Measurements from ENCODE around the gene HOXB4. TPM values are rescaled to one million over a fixed set of nuclear protein-coding genes. Genes with fewer than 3 reads are reported as not detected.

Gene HOXB4
- polyA plus RNA-seq, 1 donor from 2014 or later = 0.14 TPM

- H3K27me3 Mint-ChIP-seq = peaks cover 80% of the 10 kb centered on the region
- peaks cover 12 to 18% (median 17%) of the 10 kb centered on the region in 3 donors for H3K4me1 Mint-ChIP-seq
- H3K4me3 Mint-ChIP-seq = peak overlapping the region; percentile 10 to 70 (median 60)
- no peaks in the 10 kb centered on the region for H3K9me3 Mint-ChIP-seq
- no peaks in the 10 kb centered on the region for H3K36me3 Mint-ChIP-seq
- peak overlapping the region; percentile 85 to 90 (median 90) for H3K27ac Mint-ChIP-seq
These were observed 14.4 kb upstream of the HOXB4 start for GRCh38 chr17:48592577-48592976.

GRCh38 chr17:48592057-48592514, 13.9 kb upstream of the HOXB4 start:
- Mint-ChIP-seq H3K9me3 (no peaks in the 10 kb centered on the region), H3K4me3 (peak overlapping the region in 1 of 4 donors; percentile 70), H3K27me3 (peaks cover 81% of the 10 kb centered on the region), H3K4me1 (peaks cover 10 to 22% (median 17%) of the 10 kb centered on the region in 3 donors), H3K36me3 (no peaks in the 10 kb centered on the region), H3K27ac (peak overlapping the region in 2 of 3 donors; percentile 64 to 90)

GRCh38 chr17:48591255-48592056, 13.3 kb upstream of the HOXB4 start:
- H3K4me3 Mint-ChIP-seq = peak overlapping the region in 2 of 4 donors; percentile 70 to 73
- H3K27me3 Mint-ChIP-seq = peaks cover 80% of the 10 kb centered on the region
- H3K27ac Mint-ChIP-seq = peak overlapping the region in 1 of 3 donors; percentile 64
- H3K4me1 Mint-ChIP-seq = peaks cover 7 to 23% (median 15%) of the 10 kb centered on the region in 3 donors
- no peaks in the 10 kb centered on the region for H3K9me3 Mint-ChIP-seq
- no peaks in the 10 kb centered on the region for H3K36me3 Mint-ChIP-seq

- H3K36me3 Mint-ChIP-seq = no peaks in the 10 kb centered on the region
- H3K27ac Mint-ChIP-seq = peak overlapping the region in 1 of 3 donors; percentile 91
- peaks cover 11 to 31% (median 20%) of the 10 kb centered on the region in 3 donors for H3K4me1 Mint-ChIP-seq
- peak overlapping the region in 1 of 4 donors; percentile 70 for H3K4me3 Mint-ChIP-seq
- no peaks in the 10 kb centered on the region for H3K9me3 Mint-ChIP-seq
- H3K27me3 Mint-ChIP-seq = peaks cover 82% of the 10 kb centered on the region
These were observed 12.5 kb upstream of the HOXB4 start for GRCh38 chr17:48590607-48591161.

GRCh38 chr17:48589831-48590606, 11.9 kb upstream of the HOXB4 start, which contains the start of gene HOXB3:
Gene HOXB3, minus strand, starts transcription at chr17:48590241. Its CDS starts 37,767 bp downstream, at chr17:48552474.
- Mint-ChIP-seq H3K9me3 (no peaks in the 10 kb centered on the region), H3K27ac (peak within 1 kb of the TSS in 1 of 3 donors; percentile 91), H3K36me3 (no peaks in the 10 kb centered on the region), H3K4me1 (peaks cover 16 to 38% (median 25%) of the 10 kb centered on the region in 3 donors), H3K27me3 (peaks cover 82% of the 10 kb centered on the region), H3K4me3 (peak within 1 kb of the TSS in 2 of 4 donors; percentile 70 to 73)

- Mint-ChIP-seq H3K36me3 (no peaks in the 10 kb centered on the region), H3K4me1 (peaks cover 17 to 38% (median 25%) of the 10 kb centered on the region in 3 donors), H3K27me3 (peaks cover 86% of the 10 kb centered on the region), H3K4me3 (peak overlapping the region in 1 of 4 donors; percentile 64), H3K27ac (peak overlapping the region in 1 of 3 donors; percentile 91), H3K9me3 (no peaks in the 10 kb centered on the region)
These were observed 11.1 kb upstream of the HOXB4 start for GRCh38 chr17:48589060-48589830.

- Mint-ChIP-seq H3K27ac (peak overlapping the region in 1 of 3 donors; percentile 91), H3K4me3 (peak overlapping the region in 1 of 4 donors; percentile 59), H3K9me3 (no peaks in the 10 kb centered on the region), H3K4me1 (peaks cover 17 to 39% (median 23%) of the 10 kb centered on the region in 3 donors), H3K36me3 (no peaks in the 10 kb centered on the region), H3K27me3 (peaks cover 90% of the 10 kb centered on the region)
These were observed 10.4 kb upstream of the HOXB4 start for GRCh38 chr17:48588528-48588927.

- peaks cover 17 to 35% (median 21%) of the 10 kb centered on the region in 3 donors for H3K4me1 Mint-ChIP-seq
- H3K9me3 Mint-ChIP-seq = no peaks in the 10 kb centered on the region
- peak overlapping the region in 1 of 4 donors; percentile 59 for H3K4me3 Mint-ChIP-seq
- peaks cover 87% of the 10 kb centered on the region for H3K27me3 Mint-ChIP-seq
- no peaks in the 10 kb centered on the region for H3K36me3 Mint-ChIP-seq
- peak overlapping the region in 1 of 3 donors; percentile 91 for H3K27ac Mint-ChIP-seq
These were observed 9.9 kb upstream of the HOXB4 start for GRCh38 chr17:48588074-48588415.

GRCh38 chr17:48587276-48588073, 9.3 kb upstream of the HOXB4 start:
- Mint-ChIP-seq H3K4me3 (peak overlapping the region in 1 of 4 donors; percentile 61), H3K27ac (peak overlapping the region; percentile 9 to 93 (median 91)), H3K4me1 (peaks cover 19 to 32% (median 19%) of the 10 kb centered on the region in 3 donors), H3K27me3 (peaks cover 86% of the 10 kb centered on the region), H3K9me3 (no peaks in the 10 kb centered on the region), H3K36me3 (no peaks in the 10 kb centered on the region)

- Mint-ChIP-seq H3K27me3 (peaks cover 86% of the 10 kb centered on the region), H3K4me3 (peak overlapping the region; percentile 70 to 93 (median 85)), H3K4me1 (peaks cover 20 to 36% (median 21%) of the 10 kb centered on the region in 3 donors), H3K27ac (peak overlapping the region; percentile 9 to 93 (median 91)), H3K36me3 (no peaks in the 10 kb centered on the region), H3K9me3 (no peaks in the 10 kb centered on the region)
These were observed 8.5 kb upstream of the HOXB4 start for GRCh38 chr17:48586355-48587258.

GRCh38 chr17:48584223-48584741, 6.1 kb upstream of the HOXB4 start:
- H3K36me3 Mint-ChIP-seq = no peaks in the 10 kb centered on the region
- H3K4me3 Mint-ChIP-seq = peak overlapping the region in 3 of 4 donors; percentile 1 to 93 (median 2)
- H3K9me3 Mint-ChIP-seq = no peaks in the 10 kb centered on the region
- peaks cover 22 to 54% (median 22%) of the 10 kb centered on the region in 3 donors for H3K4me1 Mint-ChIP-seq
- H3K27me3 Mint-ChIP-seq = peaks cover 84% of the 10 kb centered on the region
- peak overlapping the region in 1 of 3 donors; percentile 92 for H3K27ac Mint-ChIP-seq

GRCh38 chr17:48583708-48584222, 5.6 kb upstream of the HOXB4 start:
- Mint-ChIP-seq H3K27ac (peak overlapping the region in 1 of 3 donors; percentile 92), H3K36me3 (no peaks in the 10 kb centered on the region), H3K9me3 (no peaks in the 10 kb centered on the region), H3K4me3 (peak overlapping the region in 3 of 4 donors; percentile 1 to 93 (median 2)), H3K4me1 (peaks cover 26 to 59% (median 28%) of the 10 kb centered on the region in 3 donors), H3K27me3 (peaks cover 86% of the 10 kb centered on the region)

All from IgD-negative memory B cell (primary cell).